ENCODE results near the gene SORL1-AS1.

SORL1-AS1 gene

DNA sequence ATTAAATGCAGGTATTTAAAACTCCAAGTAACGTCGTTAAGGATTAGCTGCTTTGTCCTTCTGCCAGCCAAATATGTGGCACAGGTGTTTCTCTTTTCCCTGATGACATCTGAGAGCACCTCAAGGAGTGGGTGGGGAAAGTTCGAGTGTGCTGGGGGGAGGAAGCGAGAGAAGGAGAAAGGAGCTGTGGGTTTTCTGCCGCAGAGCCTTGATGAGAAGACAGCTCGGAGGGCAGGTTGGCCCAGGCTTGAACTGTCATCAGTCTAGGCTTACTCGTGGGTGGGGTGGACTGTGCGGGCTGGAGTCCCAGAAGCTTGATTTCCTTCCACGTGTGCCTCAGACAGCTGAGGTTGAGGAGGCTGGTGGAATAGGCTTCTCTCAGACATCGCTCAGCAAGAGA, 15.2 kb upstream of the SORL1-AS1 start (continued):
- TF ChIP-seq, protein P1, sequence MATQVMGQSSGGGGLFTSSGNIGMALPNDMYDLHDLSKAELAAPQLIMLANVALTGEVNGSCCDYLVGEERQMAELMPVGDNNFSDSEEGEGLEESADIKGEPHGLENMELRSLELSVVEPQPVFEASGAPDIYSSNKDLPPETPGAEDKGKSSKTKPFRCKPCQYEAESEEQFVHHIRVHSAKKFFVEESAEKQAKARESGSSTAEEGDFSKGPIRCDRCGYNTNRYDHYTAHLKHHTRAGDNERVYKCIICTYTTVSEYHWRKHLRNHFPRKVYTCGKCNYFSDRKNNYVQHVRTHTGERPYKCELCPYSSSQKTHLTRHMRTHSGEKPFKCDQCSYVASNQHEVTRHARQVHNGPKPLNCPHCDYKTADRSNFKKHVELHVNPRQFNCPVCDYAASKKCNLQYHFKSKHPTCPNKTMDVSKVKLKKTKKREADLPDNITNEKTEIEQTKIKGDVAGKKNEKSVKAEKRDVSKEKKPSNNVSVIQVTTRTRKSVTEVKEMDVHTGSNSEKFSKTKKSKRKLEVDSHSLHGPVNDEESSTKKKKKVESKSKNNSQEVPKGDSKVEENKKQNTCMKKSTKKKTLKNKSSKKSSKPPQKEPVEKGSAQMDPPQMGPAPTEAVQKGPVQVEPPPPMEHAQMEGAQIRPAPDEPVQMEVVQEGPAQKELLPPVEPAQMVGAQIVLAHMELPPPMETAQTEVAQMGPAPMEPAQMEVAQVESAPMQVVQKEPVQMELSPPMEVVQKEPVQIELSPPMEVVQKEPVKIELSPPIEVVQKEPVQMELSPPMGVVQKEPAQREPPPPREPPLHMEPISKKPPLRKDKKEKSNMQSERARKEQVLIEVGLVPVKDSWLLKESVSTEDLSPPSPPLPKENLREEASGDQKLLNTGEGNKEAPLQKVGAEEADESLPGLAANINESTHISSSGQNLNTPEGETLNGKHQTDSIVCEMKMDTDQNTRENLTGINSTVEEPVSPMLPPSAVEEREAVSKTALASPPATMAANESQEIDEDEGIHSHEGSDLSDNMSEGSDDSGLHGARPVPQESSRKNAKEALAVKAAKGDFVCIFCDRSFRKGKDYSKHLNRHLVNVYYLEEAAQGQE (IDR thresholded peaks at IDR 0.05; ENCODE audit: low read depth, low read length) = no peak
- TF ChIP-seq SPI1 (IDR thresholded peaks at IDR 0.05; ENCODE audit: borderline replicate concordance, insufficient read depth, low read depth, low read length) (peak; percentile 91), ZNF384 (IDR thresholded peaks at IDR 0.05; ENCODE audit: borderline replicate concordance, low read depth, low read length) (no peak), ETV6 (conservative IDR thresholded peaks at IDR 0.05 in 1 of 2, IDR thresholded peaks at IDR 0.05 in 1 of 2; ENCODE audit: borderline replicate concordance in 1 of 2, low read depth in 1 of 2) (peak in 1 of 2 experiments; percentile 85; a peak in 2 of 4 replicates), SREBF2 (IDR thresholded peaks at IDR 0.05; ENCODE audit: low read length) (no peak), SUPT20H (IDR thresholded peaks at IDR 0.05; ENCODE audit: borderline replicate concordance, control insufficient read depth, low read depth, low read length) (no peak), LARP7 (IDR thresholded peaks at IDR 0.05) (no peak), NRF1 (conservative IDR thresholded peaks at IDR 0.05; ENCODE audit: low read depth, low read length) (no peak), RUNX3 (IDR thresholded peaks at IDR 0.05; ENCODE audit: low read length) (peak; percentile 96), MEF2B (IDR thresholded peaks at IDR 0.05; ENCODE audit: partially characterized antibody, poor library complexity, severe bottlenecking) (no peak), YBX1 (IDR thresholded peaks at IDR 0.05) (no peak), NR2F1 (conservative IDR thresholded peaks at IDR 0.05) (0 out of 2 replicates have a peak, but pooled peaks have one; percentile 8), ZNF622 (IDR thresholded peaks at IDR 0.05) (no peak), POLR2AphosphoS2 (IDR thresholded peaks at IDR 0.05; ENCODE audit: low read depth, low read length) (no peak)
- TF ChIP-seq, protein P2, sequence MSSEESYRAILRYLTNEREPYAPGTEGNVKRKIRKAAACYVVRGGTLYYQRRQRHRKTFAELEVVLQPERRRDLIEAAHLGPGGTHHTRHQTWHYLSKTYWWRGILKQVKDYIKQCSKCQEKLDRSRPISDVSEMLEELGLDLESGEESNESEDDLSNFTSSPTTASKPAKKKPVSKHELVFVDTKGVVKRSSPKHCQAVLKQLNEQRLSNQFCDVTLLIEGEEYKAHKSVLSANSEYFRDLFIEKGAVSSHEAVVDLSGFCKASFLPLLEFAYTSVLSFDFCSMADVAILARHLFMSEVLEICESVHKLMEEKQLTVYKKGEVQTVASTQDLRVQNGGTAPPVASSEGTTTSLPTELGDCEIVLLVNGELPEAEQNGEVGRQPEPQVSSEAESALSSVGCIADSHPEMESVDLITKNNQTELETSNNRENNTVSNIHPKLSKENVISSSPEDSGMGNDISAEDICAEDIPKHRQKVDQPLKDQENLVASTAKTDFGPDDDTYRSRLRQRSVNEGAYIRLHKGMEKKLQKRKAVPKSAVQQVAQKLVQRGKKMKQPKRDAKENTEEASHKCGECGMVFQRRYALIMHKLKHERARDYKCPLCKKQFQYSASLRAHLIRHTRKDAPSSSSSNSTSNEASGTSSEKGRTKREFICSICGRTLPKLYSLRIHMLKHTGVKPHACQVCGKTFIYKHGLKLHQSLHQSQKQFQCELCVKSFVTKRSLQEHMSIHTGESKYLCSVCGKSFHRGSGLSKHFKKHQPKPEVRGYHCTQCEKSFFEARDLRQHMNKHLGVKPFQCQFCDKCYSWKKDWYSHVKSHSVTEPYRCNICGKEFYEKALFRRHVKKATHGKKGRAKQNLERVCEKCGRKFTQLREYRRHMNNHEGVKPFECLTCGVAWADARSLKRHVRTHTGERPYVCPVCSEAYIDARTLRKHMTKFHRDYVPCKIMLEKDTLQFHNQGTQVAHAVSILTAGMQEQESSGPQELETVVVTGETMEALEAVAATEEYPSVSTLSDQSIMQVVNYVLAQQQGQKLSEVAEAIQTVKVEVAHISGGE (CRISPR knock-in tag; IDR thresholded peaks at IDR 0.05) = no peak
- TF ChIP-seq, protein P3, sequence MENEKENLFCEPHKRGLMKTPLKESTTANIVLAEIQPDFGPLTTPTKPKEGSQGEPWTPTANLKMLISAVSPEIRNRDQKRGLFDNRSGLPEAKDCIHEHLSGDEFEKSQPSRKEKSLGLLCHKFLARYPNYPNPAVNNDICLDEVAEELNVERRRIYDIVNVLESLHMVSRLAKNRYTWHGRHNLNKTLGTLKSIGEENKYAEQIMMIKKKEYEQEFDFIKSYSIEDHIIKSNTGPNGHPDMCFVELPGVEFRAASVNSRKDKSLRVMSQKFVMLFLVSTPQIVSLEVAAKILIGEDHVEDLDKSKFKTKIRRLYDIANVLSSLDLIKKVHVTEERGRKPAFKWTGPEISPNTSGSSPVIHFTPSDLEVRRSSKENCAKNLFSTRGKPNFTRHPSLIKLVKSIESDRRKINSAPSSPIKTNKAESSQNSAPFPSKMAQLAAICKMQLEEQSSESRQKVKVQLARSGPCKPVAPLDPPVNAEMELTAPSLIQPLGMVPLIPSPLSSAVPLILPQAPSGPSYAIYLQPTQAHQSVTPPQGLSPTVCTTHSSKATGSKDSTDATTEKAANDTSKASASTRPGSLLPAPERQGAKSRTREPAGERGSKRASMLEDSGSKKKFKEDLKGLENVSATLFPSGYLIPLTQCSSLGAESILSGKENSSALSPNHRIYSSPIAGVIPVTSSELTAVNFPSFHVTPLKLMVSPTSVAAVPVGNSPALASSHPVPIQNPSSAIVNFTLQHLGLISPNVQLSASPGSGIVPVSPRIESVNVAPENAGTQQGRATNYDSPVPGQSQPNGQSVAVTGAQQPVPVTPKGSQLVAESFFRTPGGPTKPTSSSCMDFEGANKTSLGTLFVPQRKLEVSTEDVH (IDR thresholded peaks at IDR 0.05; ENCODE audit: low read depth, partially characterized antibody) = no peak
- TF ChIP-seq, protein P4, sequence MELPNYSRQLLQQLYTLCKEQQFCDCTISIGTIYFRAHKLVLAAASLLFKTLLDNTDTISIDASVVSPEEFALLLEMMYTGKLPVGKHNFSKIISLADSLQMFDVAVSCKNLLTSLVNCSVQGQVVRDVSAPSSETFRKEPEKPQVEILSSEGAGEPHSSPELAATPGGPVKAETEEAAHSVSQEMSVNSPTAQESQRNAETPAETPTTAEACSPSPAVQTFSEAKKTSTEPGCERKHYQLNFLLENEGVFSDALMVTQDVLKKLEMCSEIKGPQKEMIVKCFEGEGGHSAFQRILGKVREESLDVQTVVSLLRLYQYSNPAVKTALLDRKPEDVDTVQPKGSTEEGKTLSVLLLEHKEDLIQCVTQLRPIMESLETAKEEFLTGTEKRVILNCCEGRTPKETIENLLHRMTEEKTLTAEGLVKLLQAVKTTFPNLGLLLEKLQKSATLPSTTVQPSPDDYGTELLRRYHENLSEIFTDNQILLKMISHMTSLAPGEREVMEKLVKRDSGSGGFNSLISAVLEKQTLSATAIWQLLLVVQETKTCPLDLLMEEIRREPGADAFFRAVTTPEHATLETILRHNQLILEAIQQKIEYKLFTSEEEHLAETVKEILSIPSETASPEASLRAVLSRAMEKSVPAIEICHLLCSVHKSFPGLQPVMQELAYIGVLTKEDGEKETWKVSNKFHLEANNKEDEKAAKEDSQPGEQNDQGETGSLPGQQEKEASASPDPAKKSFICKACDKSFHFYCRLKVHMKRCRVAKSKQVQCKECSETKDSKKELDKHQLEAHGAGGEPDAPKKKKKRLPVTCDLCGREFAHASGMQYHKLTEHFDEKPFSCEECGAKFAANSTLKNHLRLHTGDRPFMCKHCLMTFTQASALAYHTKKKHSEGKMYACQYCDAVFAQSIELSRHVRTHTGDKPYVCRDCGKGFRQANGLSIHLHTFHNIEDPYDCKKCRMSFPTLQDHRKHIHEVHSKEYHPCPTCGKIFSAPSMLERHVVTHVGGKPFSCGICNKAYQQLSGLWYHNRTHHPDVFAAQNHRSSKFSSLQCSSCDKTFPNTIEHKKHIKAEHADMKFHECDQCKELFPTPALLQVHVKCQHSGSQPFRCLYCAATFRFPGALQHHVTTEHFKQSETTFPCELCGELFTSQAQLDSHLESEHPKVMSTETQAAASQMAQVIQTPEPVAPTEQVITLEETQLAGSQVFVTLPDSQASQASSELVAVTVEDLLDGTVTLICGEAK (IDR thresholded peaks at IDR 0.05; ENCODE audit: borderline replicate concordance) = no peak
